ENCODE measurements around the gene SHISA7.
"Not testable (repeated sequence)": the region's sequence is repeated elsewhere in the genome, so short reads cannot be mapped to it uniquely, and the experiment has no call there.

SHISA7 gene

DNA sequence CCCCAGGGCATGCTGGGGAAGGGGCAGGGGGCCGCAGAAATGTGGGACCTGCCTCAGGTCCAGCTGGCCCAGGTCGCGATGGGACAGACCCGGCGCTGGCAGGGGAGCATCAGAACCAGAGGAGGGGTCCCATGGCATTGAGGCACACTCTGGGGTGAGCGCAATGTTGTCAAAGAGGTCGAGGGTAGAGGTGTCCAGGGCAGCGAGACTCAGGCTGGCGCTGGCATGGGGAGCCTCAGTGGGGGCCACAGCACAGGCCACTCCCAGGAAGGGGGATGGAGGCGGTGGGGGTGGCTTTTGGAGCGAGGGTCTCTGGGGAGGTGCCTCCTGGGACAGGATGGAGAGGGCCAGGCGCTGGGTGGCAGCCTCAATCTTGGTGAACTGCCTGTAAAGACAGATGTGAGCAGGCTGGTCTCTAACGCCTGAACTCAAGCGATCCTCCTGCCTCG lies 20.5 kb upstream of the SHISA7 start:
- DNase-seq (ENCODE audit: low read depth in 2 of 2), result no peak

DNA sequence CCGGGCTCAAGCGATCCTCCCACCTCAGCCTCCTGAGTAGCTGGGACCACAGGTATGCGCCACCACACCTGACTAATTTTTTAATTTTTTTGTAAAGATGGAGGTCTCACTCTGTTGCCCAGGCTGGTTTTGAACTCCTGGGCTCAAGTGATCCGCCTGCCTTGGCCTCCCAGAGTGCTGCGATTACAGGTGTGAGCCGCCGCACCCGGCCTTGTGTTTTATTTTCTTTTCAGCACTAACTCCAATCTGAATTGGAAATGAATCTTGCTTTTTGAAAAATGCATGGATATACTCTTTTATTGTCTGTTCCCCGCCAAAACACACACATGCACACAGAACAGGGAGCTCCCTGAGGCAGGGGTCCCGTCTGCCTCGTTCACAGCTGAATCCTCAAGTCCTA lies 19.6 kb upstream of the SHISA7 start:
- DNase-seq (ENCODE audit: low read depth in 2 of 2), result no peak

DNA sequence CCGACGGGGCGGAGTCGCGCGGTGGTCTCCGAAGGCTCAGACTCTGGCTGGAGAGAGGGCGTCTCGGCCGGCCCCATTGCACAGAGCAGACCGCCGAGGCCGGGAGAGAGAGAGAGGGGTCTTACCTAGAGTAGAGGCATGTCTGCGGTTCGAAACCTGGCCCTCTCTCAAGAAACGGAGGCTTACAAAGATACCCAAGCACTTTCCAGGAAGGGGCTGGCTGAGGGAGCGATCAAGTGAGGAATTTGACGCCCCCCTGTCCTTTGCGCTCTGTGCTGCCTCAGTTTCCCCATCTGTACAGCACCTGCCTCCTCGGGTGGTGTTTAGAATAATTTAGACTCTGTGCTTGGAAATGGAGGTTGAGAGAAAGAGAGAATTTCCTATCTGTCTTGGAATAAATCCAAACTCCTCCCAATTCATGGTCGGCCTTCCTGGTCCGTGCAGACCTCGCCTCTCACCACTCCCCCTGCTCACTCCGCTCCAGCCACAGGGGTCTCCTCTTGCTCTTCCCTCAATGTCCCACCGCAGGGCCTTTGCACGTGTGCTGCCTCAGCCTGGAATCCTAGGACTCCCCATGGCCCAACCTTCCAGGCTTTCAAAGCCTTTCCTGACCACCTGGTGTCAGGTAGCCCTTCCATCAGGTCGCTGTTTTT lies 19.0 kb upstream of the SHISA7 start:
- DNase-seq (ENCODE audit: low read depth in 2 of 2), result no peak

DNA sequence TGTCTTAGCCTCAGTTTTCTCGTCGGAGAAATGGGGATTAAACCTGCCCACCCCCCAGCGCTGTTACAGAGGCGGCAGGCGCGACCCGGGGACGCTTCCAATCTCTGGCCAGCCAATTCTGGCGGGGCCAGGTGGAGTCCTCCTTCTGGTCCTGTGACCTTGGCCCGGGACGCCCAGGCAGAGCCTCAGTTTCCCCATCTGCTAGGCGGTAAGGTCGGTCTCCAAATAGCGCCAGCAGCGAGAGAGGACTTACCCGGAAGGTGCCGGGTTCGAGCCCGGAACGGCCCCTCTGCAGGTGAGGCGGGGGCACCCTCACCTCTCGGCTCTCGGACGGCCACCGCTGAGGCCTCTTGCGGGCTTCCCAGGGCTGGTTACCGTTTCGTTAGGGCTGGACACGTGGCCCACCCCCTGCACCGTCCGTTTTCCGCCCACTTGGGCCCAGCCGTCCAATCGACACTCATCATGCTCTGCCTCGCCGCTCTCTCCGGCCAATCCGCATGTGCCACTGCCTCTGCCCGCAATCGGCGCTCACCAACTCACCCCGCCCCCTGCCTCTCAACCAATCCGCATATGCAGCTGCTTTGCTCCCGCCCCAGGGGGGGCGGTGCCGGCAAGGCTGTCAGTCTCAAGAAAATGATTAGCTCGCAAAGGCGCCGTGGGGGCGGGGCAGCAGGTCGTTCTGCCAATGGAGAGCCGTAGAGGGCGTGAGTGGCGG lies 18.3 kb upstream of the SHISA7 start, which contains the start of gene ISOC2:
Gene ISOC2, minus strand, starts transcription at position 384 of the 715 bp plus-strand sequence. CDS start 5,156 bp downstream, outside the sequence.
- DNase-seq (ENCODE audit: low read depth in 2 of 2), result peak; percentile 100

DNA sequence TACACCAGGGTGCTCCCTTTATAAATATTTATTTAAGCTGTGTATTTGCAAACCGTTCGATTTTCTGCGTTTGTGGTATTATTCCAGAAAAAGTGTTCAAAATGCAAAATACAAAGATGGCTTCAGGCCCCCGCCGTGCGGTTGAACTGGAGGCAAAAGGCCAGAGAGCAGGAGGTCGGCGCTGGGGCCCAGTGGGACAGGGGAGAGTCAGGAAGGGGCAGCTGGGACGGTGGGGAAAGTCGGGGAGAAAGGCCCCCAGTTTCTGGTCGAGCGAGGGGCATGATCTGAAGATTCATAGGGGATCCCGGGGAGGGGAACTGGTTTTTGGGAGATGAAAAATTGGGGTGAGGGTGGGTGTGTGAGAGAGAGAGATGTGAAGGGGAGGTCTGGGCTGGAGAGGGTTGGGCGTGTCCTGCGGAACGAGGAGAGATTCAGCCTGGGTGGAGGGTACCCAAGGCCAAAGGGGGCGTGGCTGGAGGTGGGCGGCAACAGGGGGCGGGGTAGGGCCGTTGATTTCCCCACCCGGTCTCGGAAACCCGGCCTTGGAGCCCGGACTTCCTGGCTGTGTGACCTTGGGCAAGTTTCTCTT lies 17.7 kb upstream of the SHISA7 start:
- DNase-seq (ENCODE audit: low read depth in 2 of 2), result no peak

DNA sequence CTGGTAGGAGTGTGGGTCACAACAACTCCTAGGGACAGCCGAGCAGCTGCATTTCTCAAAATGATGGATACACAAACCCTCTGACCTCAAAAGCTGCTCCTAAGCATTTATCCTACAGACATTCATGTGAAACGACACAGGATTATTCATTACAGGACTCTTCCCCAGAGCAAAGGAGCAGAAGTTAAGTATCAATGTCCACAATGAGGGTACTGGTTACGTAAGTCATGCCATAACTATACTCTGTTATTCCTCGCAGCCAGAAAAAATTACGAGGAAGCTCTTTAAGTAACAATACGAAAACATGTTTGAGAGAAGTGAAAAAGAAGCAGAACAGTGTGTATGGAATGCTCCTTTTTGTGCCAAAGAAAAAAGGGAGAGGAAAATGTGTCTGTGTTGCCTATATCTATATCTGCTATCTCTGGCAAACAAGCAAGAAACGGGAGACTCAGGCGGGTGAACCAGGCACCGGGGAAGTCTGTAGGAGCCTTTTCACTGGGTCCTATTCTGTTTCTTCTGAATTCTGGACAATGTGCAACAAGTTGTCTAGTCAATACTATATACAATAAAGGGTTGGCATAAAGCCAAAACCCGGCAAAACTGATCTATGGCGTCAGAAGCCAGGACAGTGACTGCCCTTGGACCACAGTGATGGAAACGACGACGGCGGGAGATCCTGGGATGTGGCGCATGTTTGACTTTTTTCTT lies 17.0 kb upstream of the SHISA7 start:
- no peak for DNase-seq (ENCODE audit: low read depth in 2 of 2)

DNA sequence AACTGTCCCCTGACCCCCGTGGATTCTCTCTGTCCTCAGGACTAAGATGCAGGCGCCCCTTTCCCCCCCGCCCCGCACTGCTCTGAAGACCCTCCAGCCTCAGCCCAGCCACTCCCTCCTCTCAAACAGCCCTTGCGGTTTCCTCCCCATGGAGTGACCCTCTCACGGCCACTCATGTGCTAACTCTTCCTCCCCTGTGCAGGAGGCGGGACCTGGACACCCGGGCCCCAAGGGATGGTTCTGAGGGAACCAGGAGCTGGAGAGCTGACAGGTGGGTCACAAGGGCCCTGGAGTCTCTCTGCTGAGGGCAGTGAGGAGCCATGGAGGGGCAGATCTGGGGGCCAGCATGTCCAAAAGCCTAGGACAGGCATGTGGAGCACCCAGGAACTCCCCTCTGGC lies 16.4 kb upstream of the SHISA7 start:
- DNase-seq (ENCODE audit: low read depth in 2 of 2), result no peak

DNA sequence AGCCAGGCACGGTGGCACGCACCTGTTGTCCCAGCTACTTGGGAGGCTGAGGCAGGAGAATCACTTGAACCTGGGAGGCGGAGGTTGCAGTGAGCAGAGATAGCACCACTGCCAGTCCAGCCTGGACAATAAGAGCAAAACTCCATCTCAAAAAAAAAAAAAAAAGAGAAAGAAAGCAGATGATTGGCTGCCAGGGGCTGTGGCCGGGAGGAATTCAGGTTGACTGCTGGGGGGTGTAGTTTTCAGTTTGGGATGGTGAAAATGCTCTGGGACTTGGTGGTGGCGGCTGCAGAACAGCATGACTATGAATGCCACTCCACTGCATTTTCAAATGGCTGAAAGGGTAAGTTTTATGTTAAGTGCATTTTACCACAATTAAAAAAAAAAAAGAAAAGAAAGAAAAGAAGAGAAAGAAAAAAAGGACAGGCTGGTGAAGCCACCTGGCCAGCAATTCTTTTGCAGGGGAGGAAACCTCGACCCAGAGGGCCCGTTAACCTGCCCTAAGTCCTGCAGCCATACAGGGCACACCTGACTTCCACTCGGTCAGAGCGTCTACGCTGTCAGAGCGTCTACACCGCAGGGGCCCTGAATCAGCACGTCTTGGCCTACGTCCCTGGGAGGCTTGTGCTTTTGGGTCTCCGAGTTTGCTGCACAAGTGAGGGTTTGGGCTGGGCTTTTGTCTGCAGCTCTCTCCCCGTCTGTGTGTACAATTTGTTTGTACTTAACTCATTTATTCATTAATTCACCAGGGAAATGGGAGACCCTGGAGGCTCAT lies 14.8 kb upstream of the SHISA7 start:
- no peak for DNase-seq (ENCODE audit: low read depth in 2 of 2)

DNA sequence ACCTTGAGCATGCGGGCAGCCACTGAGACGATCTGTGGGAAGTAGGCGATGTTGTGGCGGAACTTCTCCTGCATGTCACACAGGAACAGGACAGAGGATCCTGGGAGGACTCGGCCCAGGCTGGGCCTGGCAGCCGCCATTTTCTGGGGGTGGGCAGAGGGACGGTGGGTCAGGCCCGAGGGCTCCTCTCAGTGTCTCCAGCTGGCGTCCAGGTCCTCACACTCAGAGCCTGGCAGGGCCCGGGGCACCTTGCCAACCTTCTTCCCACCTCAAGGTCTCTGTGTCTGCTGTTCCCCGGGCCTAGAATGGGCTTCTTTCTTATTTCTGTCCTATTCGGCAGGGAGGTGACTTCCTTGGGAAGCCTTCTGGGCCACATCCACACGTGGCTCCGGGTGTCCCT lies 13.2 kb upstream of the SHISA7 start:
- DNase-seq (ENCODE audit: low read depth in 2 of 2), result no peak

DNA sequence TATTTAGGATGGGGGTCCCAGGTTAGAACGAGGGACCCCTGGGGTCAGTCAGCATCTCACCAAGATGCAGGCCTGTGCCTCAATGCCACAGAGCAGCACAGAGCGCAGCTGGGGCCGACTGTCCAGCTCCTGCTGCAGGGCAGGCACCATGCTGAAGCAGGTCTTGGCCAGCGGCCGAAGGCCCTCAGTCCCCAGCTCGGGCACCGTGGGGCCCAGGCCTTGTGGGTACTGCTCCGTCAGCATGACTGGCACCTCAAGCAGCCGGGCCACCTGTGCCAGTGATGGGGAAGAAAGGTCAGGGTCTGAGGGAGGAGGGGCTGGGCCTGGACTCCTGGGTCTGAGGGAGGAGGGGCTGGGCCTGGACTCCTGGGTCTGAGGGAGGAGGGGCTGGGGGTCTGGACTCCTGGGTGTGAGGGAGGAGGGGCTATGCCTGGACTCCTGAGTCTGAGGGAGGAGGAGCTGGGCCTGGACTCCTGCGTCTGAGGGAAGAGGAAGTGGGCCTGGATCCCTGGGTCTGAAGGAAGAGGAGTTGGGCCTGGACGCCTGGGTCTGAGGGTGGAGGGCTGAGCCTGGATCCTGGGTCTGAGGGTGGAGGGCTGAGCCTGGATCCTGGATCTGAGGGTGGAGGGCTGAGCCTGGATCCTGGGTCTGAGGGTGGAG lies 12.6 kb upstream of the SHISA7 start:
- DNase-seq (ENCODE audit: low read depth in 2 of 2), result no peak

DNA sequence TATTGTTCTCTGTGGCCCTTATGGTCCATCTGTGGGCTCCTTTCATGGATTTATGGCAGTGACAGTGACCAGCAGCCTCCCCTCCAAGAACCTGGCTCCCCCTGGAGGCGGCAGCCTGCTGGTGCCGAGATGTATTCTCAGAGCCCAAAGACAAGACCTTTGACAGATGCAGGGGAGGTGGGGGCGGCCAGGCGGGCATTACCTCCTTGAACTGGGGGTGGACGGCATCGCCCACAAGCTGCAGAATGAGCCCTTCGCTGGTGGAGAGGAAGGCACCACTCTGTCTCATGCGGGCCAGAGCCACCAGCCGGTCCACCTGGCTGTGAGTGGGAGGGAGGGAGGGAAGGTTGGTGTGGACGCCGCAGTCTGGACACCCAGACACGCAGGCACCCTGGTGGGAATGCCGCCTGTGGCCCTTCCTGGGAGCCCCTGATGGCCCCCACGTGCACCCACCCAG lies 11.7 kb upstream of the SHISA7 start:
- DNase-seq (ENCODE audit: low read depth in 2 of 2), result no peak

DNA sequence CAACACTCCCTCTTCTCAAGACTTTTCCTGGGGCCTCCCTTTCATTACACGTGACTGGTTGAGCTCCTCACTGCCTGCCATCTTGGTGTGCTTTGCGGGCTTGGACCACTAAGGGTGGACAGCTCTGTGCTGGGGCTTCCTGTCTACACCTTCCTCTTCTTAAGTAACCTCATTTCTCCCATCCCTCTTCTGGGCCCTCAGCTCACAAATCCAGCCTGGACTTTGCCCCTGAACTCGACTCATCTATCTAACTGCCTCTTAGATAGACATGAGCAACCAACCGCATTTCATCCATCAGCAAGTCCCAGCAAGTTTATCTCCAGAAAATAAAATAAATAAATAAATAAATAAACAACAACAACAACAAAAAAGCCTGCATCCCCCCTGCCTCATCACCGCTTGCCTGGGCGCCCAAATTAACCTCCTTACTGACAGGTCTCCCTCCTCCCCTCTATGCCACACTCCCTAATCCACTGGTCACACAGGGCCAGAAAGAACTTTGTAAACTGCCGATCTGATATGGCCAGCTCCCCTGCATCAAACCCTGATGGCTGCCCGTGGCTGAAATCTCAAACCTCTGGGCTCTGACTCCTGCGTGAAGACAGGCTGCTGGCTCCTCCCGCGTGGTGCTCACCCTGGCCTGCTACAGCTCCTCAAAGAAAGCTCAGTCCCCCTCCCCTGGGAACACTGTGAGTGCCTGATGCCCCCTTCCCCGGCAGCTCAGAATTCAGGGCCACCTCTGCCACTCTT lies 10.6 kb upstream of the SHISA7 start:
- DNase-seq (ENCODE audit: low read depth in 2 of 2), result no peak

DNA sequence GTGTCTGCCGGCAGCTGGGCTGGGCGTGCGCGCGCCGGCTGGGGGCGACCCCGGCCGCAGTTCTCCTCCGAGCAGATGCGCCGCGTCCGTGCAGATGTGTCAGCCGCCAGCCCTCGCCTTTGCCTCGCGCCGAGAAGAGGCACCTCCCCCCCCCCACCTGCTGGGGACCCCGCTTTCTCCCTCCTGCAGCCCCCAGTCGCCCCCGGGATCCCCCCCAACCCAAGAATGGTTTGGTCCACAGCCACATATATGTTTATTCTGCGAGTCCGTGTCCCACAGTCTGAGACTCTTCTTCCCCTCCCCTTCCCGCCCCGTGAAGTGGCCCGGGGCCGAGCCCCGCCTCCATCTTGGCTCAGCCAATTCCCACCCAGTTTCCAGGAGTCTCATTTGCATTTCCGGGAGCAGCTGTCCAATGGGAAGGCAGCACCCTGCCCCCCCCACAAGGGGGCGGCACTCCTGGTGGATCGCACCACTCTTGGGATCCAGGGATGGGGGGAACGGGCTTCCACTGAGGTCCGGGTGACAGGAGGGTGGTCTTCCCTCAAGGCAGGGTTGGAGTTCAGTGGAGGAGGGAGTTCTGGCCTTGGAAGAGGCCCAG lies 9.7 kb upstream of the SHISA7 start:
- DNase-seq (ENCODE audit: low read depth in 2 of 2), result no peak

DNA sequence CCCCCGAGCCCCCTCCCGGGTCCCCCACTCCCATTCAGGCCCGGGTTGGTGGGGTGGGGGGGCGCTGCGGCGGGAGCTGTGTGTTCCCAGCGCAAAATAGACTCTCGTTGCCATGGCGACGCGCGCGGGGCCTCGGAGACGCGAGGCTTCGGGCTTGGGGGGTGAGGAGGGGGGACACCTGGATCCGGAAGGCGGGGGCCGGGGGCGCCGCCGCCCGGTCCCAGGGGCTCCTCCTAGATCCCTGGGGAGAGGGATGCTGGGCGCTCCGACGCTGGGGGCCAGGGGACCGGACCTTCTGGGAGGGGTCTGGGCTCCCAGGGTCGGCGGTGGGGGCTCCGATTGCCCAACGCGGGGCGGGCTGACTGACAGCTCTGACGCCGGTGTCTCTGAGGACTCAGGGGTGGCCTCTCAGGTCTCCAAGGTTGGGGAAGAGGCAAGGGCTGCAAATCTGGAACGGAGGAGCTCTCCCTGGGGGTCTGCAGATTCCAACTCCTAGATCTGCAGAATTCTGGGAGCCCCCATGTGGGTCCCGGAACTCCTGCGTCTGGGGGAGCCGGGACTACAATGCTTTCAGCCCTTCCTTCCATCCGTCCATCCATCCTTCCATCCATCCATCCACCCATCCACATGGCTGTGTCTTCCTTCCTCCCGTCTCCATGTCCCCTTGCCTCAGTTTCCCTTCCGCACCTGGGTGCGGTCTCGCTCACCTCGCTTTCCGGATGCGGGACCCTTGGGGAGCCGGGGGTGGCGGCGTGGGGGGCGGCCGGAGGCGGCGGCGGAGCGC lies 9.1 kb upstream of the SHISA7 start:
- DNase-seq (ENCODE audit: low read depth in 2 of 2), result no peak

DNA sequence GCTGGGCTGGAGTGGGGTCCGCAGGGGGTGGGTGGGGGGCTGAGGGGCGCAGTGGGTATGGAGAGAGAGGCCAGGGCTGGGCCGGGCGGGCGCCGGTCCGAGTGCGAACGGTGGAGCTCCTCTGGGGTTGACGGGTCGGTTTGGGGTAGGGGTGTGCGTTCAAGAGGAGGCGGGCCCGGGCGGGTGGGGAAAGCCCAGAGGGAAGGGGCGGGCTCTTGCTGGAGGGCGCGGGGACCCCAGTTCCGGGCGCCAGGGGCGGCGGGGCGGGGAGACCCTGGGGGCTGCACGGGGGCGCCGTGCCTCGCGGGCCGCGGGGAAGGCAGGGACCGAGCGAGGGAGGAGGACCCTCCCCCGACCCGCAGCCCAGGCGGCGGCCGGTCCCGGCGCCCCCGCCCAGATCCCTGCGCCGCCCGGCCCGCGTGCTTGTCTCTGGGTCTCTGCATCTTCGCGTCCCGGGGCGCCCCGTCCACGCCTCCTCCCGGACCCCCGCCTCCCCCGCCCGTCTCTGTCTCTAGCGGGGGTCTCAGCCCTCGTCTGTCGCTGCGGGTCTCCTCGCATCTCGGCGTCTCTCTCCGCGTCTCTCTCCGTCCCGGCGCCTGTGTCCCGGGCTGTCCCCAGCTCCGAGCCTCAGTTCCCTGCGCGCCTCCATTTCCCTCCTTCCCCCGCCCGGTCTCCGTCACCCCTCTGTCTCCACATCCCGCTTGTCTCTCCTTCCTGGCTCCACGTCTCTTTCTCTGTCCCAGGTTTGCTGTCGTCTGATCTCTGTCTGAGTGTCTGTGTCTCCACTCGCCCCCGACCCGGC lies 8.3 kb upstream of the SHISA7 start:
- no peak for DNase-seq (ENCODE audit: low read depth in 2 of 2)

DNA sequence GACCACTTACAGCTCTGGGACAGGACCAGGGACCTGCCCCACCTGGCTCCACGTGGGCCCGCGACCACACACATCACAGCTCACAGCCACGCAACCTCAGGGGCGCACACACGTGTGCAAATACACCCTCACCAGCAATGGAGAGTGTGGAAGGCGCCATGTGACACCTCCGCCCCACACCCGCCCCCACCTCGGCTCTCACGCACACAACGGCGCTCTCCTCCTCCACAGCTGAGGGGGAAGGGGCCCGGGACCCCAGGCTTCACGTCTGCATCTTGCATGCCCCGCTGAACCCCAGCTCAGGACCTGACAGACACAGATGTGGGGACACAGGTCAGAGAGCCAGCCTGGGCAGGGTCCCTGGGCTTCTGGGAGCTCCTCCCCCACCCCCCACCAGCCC lies 6.4 kb upstream of the SHISA7 start:
- DNase-seq (ENCODE audit: low read depth in 2 of 2), result no peak

DNA sequence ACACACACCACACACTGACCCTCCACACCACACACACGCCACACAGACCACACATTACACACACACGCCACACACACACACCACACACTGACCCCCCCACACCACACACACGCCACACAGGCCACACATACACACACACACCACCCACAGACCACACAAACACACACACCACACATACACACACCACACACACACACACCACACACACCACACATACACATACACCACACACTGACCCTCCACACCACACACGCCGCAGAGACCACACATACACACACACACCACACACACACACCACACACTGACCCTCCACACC lies 5.0 kb upstream of the SHISA7 start:
- DNase-seq (ENCODE audit: low read depth in 2 of 2), result not testable (repeated sequence)

DNA sequence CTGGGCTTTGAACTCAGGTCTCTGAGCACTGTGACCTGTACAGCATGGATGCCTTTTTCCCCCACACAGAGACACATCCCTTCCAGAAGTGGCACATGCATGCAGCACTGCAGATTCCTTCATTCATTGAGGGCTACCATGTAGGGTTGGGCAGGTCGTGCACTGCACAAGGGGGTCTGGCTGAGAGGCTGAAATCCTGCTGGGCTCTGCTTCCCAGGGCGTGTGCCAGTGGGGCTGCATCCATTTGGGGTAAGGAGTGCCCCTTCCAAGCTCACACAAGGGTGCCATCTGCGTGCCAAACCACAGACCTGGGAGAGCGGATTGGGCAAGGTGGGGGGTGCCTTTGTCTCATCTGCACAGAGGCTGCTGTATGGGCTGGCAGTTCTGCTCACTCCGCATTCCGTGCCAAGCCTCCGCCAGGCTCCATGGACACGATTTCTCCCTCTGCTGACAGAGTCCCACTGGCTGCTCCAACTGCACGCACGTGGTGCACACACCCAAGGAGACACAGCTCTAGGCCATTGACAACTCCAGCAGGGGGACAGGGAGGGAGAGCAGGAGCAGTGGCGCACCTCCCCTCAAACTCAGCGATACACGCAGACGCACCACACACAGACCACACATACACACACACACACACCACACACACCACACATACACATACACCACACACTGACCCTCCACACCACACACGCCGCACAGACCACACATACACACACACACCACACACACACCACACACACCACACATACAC lies 4.5 kb upstream of the SHISA7 start:
- no peak for DNase-seq (ENCODE audit: low read depth in 2 of 2)
